Karpas-422 (cell line): ENCODE results near the gene GOLGA8N. TPM values are rescaled to one million over a fixed set of nuclear protein-coding genes. Genes with fewer than 3 reads are reported as not detected.

ENCODE experiments used
- DNase-seq: peaks from one replicate; pipeline ENCODE4 v3.0.0-alpha.2; 2015
- H2AFZ ChIP-seq: fragments of 200-600 bp; sonication (generic); 2 replicates; pipeline ENCODE4 v1.6.1; 2014; ENCODE audit warnings: antibody characterized with exemption, low read length, mixed read lengths
- H3K27ac ChIP-seq: fragments of 200-600 bp; sonication (generic); 2 replicates; pipeline ENCODE4 v1.5.1; 2014; ENCODE audit warnings: mild to moderate bottlenecking, low read length, moderate library complexity
- H3K27me3 ChIP-seq: fragments of 200-600 bp; sonication (generic); 2 replicates; pipeline ENCODE4 v1.6.1; 2014; ENCODE audit warnings: low read length, mixed read lengths
- H3K36me3 ChIP-seq: fragments of 200-600 bp; sonication (generic); 2 replicates; pipeline ENCODE4 v1.6.1; 2014; ENCODE audit warnings: low read length, mixed read lengths; ENCODE audit not compliant: insufficient read depth
- H3K4me1 ChIP-seq: fragments of 200-600 bp; sonication (generic); 2 replicates; pipeline ENCODE4 v1.6.1; 2014; ENCODE audit warnings: mild to moderate bottlenecking, low read length, mixed read lengths
- H3K4me2 ChIP-seq: fragments of 200-600 bp; sonication (generic); 2 replicates; pipeline ENCODE4 v1.6.1; 2014; ENCODE audit warnings: low read length, low read depth, mild to moderate bottlenecking; ENCODE audit not compliant: poor library complexity, severe bottlenecking
- H3K4me3 ChIP-seq: fragments of 200-600 bp; sonication (generic); 2 replicates; pipeline ENCODE4 v1.5.1; 2014; ENCODE audit warnings: mild to moderate bottlenecking, antibody characterized with exemption, low read length, mixed read lengths
- H3K79me2 ChIP-seq: fragments of 200-600 bp; sonication (generic); 2 replicates; pipeline ENCODE4 v1.6.1; 2014; ENCODE audit warnings: mild to moderate bottlenecking, low read length, mixed read lengths
- H3K9ac ChIP-seq: fragments of 200-600 bp; sonication (generic); 2 replicates; pipeline ENCODE4 v1.6.0; 2014; ENCODE audit warnings: low read length
- H3K9me2 ChIP-seq: fragments of 200-600 bp; sonication (generic), shearing (Covaris generic); replicated peaks from 2 replicates; pipeline ENCODE4 v1.6.0; 2014; ENCODE audit warnings: mild to moderate bottlenecking, low read length, moderate library complexity; ENCODE audit not compliant: insufficient read depth
- H3K9me3 ChIP-seq: fragments of 300-700, 200-600 bp; sonication (generic); 2 replicates; pipeline ENCODE4 v1.6.1; 2014; ENCODE audit warnings: low read length, mixed read lengths
- H4K20me1 ChIP-seq: fragments of 200-600 bp; sonication (generic); 2 replicates; pipeline ENCODE4 v1.6.1; 2014; ENCODE audit warnings: mild to moderate bottlenecking, antibody characterized with exemption, low read length, low read depth; ENCODE audit not compliant: insufficient read depth
- total RNA-seq: library from RNA; depleted of rRNA; stranded (reverse); fragments of >200 nt; shearing (Covaris generic); gene quantifications from 2 replicates; pipeline ENCODE4 v1.2.3, GENCODE V29; 2014; ENCODE audit warnings: low replicate concordance

The GOLGA8N gene
- total RNA-seq, 1 experiment from 2014 or later, result 1.5 TPM

DNA sequence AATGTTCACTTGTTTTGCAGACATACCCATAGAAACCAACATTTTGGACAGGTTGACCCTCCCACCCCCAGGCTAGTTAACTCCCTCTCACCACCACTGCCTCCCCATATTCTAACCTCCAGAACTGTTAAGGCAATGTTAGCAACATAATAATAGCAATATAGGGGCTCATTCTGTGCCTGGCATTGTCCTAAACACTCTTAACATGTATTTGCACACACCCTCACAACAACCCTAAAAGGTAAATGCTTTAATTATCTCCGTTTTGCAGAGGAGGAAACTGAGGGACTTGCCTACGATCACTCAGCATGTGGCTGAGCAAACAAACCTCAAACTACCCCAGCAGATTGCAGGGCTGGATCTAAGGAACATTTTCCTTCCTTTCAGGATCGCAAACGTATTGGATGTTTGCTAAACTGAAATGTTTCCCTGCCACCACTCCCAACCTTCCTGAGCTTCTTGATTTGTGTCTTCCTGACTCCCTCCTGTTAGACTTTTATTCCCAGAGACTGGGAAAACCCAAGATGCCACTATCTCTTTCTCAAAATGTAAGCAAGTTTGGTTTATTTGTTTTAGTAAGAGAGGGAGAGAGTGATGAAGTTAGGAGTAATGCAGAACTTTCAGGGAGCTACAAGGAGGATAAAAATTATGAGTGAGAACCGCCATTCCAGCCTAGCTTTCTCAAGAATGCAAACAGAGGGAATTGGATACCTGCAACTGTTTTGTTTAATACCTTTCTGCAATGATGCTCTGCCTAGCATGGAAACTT, 49.6 kb downstream of the GOLGA8N start:
- DNase-seq, result no peak
- Histone ChIP-seq H3K36me3 (peaks cover 52% of the 10 kb centered on the region; the same call in 1 of the 2 replicates), H3K4me1 (no peaks in the 10 kb centered on the region), H3K9me3 (no peaks in the 10 kb centered on the region), H3K79me2 (peaks cover 15% of the 10 kb centered on the region), H3K4me3 (no peak overlapping the region), H2AFZ (no peak overlapping the region), H3K27ac (no peak overlapping the region), H3K9me2 (no peaks in the 10 kb centered on the region), H3K4me2 (no peak overlapping the region), H3K27me3 (no peaks in the 10 kb centered on the region), H4K20me1 (no peaks in the 10 kb centered on the region), H3K9ac (no peak overlapping the region)

DNA sequence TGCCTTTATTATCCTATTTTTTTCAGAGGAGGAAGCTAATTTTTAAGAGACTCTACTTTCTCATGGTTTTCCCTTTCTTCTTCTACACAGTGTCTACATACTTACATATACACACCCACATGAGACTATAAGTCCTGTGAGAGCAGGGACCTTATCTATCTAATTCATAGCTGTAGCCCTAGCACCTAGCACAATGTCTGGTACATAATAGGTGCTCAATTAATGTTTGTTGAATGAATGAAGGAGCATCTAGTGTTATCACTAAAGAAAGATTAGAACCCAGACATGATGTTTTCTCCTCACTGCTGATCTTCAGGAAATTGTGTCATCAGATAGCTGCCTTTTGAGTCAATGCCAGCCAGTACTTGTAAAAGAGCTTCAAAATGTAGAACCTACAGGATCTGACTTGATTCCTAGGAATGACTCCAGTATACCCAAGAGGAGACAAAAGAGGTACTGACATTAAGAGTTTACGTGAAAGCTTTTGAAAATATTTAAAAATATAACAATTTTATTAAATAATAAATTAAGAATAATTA, 50.7 kb downstream of the GOLGA8N start:
- Histone ChIP-seq H3K9me3 (no peaks in the 10 kb centered on the region), H3K79me2 (0 out of 2 replicates have a peak, but pooled peaks cover 6% of the 10 kb centered on the region), H3K4me2 (no peak overlapping the region), H3K4me1 (no peaks in the 10 kb centered on the region), H3K36me3 (peaks cover 42% of the 10 kb centered on the region; the same call in 1 of the 2 replicates), H2AFZ (no peak overlapping the region), H4K20me1 (no peaks in the 10 kb centered on the region), H3K4me3 (no peak overlapping the region), H3K27me3 (no peaks in the 10 kb centered on the region), H3K27ac (no peak overlapping the region), H3K9ac (no peak overlapping the region), H3K9me2 (no peaks in the 10 kb centered on the region)
- DNase-seq, result no peak

DNA sequence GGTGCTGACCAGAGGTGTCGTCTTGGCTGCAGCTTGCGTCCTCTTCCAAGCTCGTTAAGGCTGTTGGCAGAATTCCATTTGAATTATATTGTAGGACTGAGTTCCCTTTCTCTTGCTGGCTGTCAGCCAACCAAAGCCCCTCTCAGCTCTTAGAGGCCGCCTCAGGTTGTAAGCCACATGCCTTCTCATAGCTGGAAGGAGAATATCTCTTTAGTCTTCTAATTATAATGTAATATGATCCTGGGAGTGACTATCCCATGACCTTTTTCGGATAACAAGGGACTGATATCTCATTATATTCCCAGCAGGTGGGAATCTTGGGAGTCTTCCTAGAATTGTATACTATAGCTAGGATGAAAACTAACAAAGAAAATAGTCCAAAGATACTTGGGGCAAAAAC, 53.0 kb downstream of the GOLGA8N start:
- DNase-seq, result no peak
- Histone ChIP-seq H3K9me3 (no peaks in the 10 kb centered on the region), H2AFZ (no peak overlapping the region), H3K27me3 (no peaks in the 10 kb centered on the region), H3K4me3 (no peak overlapping the region), H3K4me2 (no peak overlapping the region), H3K9me2 (no peaks in the 10 kb centered on the region), H4K20me1 (no peaks in the 10 kb centered on the region), H3K27ac (no peak overlapping the region), H3K79me2 (peaks cover 2% of the 10 kb centered on the region), H3K4me1 (no peaks in the 10 kb centered on the region), H3K9ac (no peak overlapping the region), H3K36me3 (peaks cover 25% of the 10 kb centered on the region; the same call in 1 of the 2 replicates)

DNA sequence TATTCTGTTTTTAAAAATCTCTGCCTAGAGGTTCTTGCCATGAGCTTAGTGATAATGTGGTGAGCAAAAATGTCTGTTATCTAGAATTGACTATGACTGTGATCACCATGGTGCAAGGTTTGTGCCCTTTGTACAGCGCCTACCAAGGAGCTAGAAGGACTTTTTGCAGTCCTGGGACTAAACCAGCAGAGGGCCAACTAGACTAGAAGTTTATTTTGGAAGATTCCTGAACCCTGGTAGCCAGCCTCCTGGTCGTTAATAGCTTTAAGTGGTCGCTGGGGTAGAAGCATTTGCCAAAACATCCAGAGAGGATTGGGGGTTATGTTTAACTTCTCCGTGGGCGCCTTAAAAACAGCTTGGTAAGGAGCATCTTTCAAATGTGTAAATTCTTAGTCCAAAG, 56.1 kb downstream of the GOLGA8N start:
- H3K27me3 ChIP-seq, result no peaks in the 10 kb centered on the region
- H3K27ac ChIP-seq, result no peak overlapping the region
- H3K9ac ChIP-seq, result no peak overlapping the region
- no peaks in the 10 kb centered on the region for H3K9me3 ChIP-seq
- H3K4me2 ChIP-seq, result no peak overlapping the region
- H3K4me3 ChIP-seq, result no peak overlapping the region
- no peak for DNase-seq
- peaks cover 34% of the 10 kb centered on the region for H3K36me3 ChIP-seq
- no peaks in the 10 kb centered on the region for H3K4me1 ChIP-seq
- no peaks in the 10 kb centered on the region for H4K20me1 ChIP-seq
- no peak overlapping the region for H2AFZ ChIP-seq
- no peaks in the 10 kb centered on the region for H3K9me2 ChIP-seq
- H3K79me2 ChIP-seq, result peaks cover 14% of the 10 kb centered on the region

DNA sequence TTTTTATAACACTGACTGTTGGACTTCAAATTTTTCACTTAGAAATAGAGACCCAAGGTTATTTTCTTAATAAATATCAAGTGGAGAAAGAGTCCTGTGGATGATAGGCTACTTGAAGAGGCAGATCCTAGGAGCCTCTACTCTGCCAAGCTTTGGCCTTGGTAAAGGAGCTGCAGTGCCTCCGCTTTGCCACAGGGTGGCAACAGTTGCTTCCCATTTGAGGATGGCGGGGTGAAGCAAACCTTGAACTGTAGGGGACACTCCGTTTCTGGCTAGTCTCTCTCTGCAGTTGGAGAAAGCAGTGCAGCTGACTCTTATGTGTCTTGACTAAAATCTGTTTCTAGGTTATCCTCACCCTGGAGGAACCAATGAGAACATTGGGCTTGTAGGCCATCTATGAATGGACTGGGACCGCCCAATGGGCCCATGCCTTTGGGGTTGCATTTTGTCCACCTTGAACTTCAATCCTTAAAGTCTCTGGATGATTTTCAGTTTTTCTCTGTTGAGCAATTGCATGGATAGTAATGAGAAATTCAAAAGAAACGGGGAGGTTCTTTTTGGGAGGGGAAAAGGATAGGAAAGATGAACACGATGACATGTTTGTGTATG, 58.1 kb downstream of the GOLGA8N start:
- no peaks in the 10 kb centered on the region for H4K20me1 ChIP-seq
- H3K9me3 ChIP-seq, result no peaks in the 10 kb centered on the region
- no peak overlapping the region for H3K9ac ChIP-seq
- H3K4me1 ChIP-seq, result no peaks in the 10 kb centered on the region
- H3K4me3 ChIP-seq, result no peak overlapping the region
- peak; percentile 87 for DNase-seq
- peaks cover 30% of the 10 kb centered on the region for H3K36me3 ChIP-seq
- H3K9me2 ChIP-seq, result no peaks in the 10 kb centered on the region
- H2AFZ ChIP-seq, result peak overlapping the region; percentile 25; the same call in 1 of the 2 replicates
- H3K27ac ChIP-seq, result no peak overlapping the region
- no peak overlapping the region for H3K4me2 ChIP-seq
- H3K27me3 ChIP-seq, result no peaks in the 10 kb centered on the region
- H3K79me2 ChIP-seq, result peaks cover 16% of the 10 kb centered on the region

DNA sequence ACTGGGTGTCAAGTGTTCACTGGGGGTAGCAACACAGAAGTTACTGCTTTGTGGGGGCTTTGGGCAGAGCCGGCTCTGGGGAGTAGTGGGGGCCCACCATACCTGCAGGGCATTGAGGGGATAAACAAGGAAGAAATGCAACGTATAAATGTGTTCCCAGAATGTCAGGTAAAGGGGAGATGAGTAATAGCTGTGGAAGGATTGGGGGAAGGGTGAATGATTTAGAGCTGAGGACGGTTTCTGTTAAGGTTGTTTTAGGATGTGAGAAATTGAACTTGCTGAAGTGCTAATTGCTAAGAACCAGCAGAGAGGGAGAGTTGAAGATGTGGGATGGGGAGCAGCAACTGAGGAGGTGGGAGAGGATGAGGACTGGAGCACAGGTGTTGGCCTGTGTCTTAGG, 58.9 kb downstream of the GOLGA8N start:
- peaks cover 16% of the 10 kb centered on the region for H3K79me2 ChIP-seq
- H3K9me3 ChIP-seq, result no peaks in the 10 kb centered on the region
- DNase-seq, result no peak
- H3K4me3 ChIP-seq, result no peak overlapping the region
- no peak overlapping the region for H3K27ac ChIP-seq
- no peaks in the 10 kb centered on the region for H4K20me1 ChIP-seq
- no peaks in the 10 kb centered on the region for H3K27me3 ChIP-seq
- H3K36me3 ChIP-seq, result peaks cover 23% of the 10 kb centered on the region
- no peak overlapping the region for H3K4me2 ChIP-seq
- H3K4me1 ChIP-seq, result no peaks in the 10 kb centered on the region
- H3K9me2 ChIP-seq, result no peaks in the 10 kb centered on the region
- H3K9ac ChIP-seq, result no peak overlapping the region
- no peak overlapping the region for H2AFZ ChIP-seq

DNA sequence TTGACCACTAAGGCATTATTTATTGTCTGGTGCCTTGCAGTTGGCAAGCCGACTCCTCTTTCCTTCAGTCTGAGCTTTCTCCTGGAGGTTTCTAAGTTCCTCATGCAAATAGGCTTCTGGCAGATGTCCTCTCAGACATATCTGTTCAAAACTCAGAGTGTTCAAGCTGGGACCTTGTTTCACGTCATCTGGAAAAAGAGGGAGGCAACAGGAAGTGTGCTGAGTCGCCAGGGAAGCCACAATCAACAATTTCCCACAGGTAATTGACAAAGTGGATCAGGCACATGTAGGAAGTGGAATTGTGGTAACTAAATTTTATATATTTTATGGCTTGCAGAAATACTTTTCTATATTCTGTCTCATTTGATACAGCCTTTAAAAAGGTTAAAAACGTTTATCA, 62.8 kb downstream of the GOLGA8N start:
- Histone ChIP-seq H3K9ac (no peak overlapping the region), H3K9me3 (no peaks in the 10 kb centered on the region), H3K4me1 (no peaks in the 10 kb centered on the region), H2AFZ (no peak overlapping the region), H3K4me3 (no peak overlapping the region), H3K79me2 (peaks cover 16% of the 10 kb centered on the region), H3K27ac (no peak overlapping the region), H3K4me2 (no peak overlapping the region), H3K9me2 (no peaks in the 10 kb centered on the region), H4K20me1 (no peaks in the 10 kb centered on the region), H3K36me3 (peaks cover 25% of the 10 kb centered on the region), H3K27me3 (no peaks in the 10 kb centered on the region)
- no peak for DNase-seq

DNA sequence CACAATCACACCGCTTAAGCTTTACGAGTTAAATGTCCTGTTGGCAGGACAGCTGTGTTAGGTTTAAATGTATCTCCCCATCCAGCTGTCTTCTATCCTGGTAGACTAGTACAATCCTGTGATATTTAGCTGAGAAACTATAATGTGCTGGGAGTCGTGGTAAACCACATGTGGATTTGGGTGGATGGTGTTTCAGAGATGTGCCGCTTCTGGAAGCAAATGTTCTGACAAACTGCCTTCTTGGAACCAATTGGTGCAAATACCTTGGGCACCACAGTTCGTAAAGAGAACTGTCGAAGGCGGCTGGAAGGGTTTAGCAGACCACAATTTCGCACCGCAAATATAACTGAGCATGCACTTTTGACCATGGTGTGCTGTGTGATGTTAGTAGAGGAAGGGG, 63.2 kb downstream of the GOLGA8N start:
- Histone ChIP-seq H3K79me2 (peaks cover 12% of the 10 kb centered on the region), H3K4me1 (no peaks in the 10 kb centered on the region), H2AFZ (no peak overlapping the region), H3K9me3 (no peaks in the 10 kb centered on the region), H4K20me1 (no peaks in the 10 kb centered on the region), H3K27ac (no peak overlapping the region), H3K27me3 (no peaks in the 10 kb centered on the region), H3K36me3 (peaks cover 22% of the 10 kb centered on the region), H3K4me2 (no peak overlapping the region), H3K4me3 (no peak overlapping the region), H3K9ac (no peak overlapping the region), H3K9me2 (no peaks in the 10 kb centered on the region)
- no peak for DNase-seq
